Neural progenitor cell (in vitro differentiated cells): ENCODE measurements around the gene PERM1. TPM values are rescaled to one million over a fixed set of nuclear protein-coding genes. Genes with fewer than 3 reads are reported as not detected.

Experiments used
- DNase-seq: peaks from one replicate; pipeline ENCODE4 v3.0.0-alpha.2; 2016; ENCODE audit warnings: low spot score
- H2AFZ ChIP-seq: fragments of 200-600 bp; sonication (generic); replicated peaks from 2 replicates; pipeline ENCODE4 v1.6.1; 2016; ENCODE audit warnings: antibody characterized with exemption
- H3F3A ChIP-seq: fragments of 200-600 bp; sonication (generic); 2 replicates; pipeline ENCODE4 v1.6.1; 2016; ENCODE audit warnings: antibody characterized with exemption, low read depth
- H3K27ac ChIP-seq: fragments of 200-600 bp; sonication (generic); 2 replicates; pipeline ENCODE4 v1.5.1; 2016; ENCODE audit warnings: mild to moderate bottlenecking
- H3K27me3 ChIP-seq: fragments of 200-600 bp; sonication (generic); 2 replicates; pipeline ENCODE4 v1.6.1; 2016; ENCODE audit warnings: mild to moderate bottlenecking, moderate library complexity
- H3K36me3 ChIP-seq: fragments of 200-600 bp; sonication (generic); 2 replicates; pipeline ENCODE4 v1.5.1; 2016
- H3K4me1 ChIP-seq: fragments of 200-600 bp; sonication (generic); 2 replicates; pipeline ENCODE4 v1.6.1; 2016; ENCODE audit warnings: mixed run types
- H3K4me2 ChIP-seq: fragments of 200-600 bp; sonication (generic); 2 replicates; pipeline ENCODE4 v1.6.1; 2016
- H3K4me3 ChIP-seq: fragments of 200-600 bp; sonication (generic); 2 replicates; pipeline ENCODE4 v1.5.1; 2016
- H3K79me2 ChIP-seq: fragments of 200-600 bp; sonication (generic); 2 replicates; pipeline ENCODE4 v1.6.1; 2016; ENCODE audit warnings: low read depth
- H3K9ac ChIP-seq: fragments of 200-600 bp; sonication (generic); 2 replicates; pipeline ENCODE4 v1.6.1; 2016
- H3K9me3 ChIP-seq: fragments of 200-600 bp; sonication (generic); 2 replicates; pipeline ENCODE4 v1.5.1; 2016; ENCODE audit warnings: low read depth
- H4K20me1 ChIP-seq: fragments of 200-600 bp; sonication (generic); 2 replicates; pipeline ENCODE4 v1.6.1; 2016; ENCODE audit warnings: low read depth
- H3K27ac Mint-ChIP-seq: 3 replicates; pipeline ENCODE4 v1.8.0; 2021; ENCODE audit warnings: mixed read lengths
- H3K27me3 Mint-ChIP-seq: 2 replicates; pipeline ENCODE4 v1.8.0; 2022; ENCODE audit warnings: low read depth, mild to moderate bottlenecking, inconsistent platforms, moderate library complexity, mixed read lengths; ENCODE audit not compliant: insufficient read depth
- H3K36me3 Mint-ChIP-seq: 3 replicates; pipeline ENCODE4 v1.8.0; 2021; ENCODE audit warnings: mixed read lengths
- H3K4me1 Mint-ChIP-seq: 3 replicates; pipeline ENCODE4 v1.8.0; 2021; ENCODE audit warnings: mixed read lengths
- H3K4me3 Mint-ChIP-seq: 3 replicates; pipeline ENCODE4 v1.8.0; 2021; ENCODE audit warnings: mild to moderate bottlenecking, moderate library complexity, mixed read lengths
- H3K9me3 Mint-ChIP-seq: 3 replicates; pipeline ENCODE4 v1.8.0; 2020; ENCODE audit warnings: mixed read lengths
- EZH2 ChIP-seq: fragments of 200-600 bp; sonication (generic); IDR thresholded peaks from 2 replicates; pipeline ENCODE4 v1.6.1; 2017; ENCODE audit warnings: antibody characterized with exemption, mild to moderate bottlenecking, moderate library complexity
- EZH2phosphoT487 ChIP-seq: fragments of 200-600 bp; sonication (generic); IDR thresholded peaks from 2 replicates; pipeline ENCODE4 v1.6.1; 2017; ENCODE audit warnings: antibody characterized with exemption
- total RNA-seq: library from RNA; depleted of rRNA; stranded (reverse); fragments of >200 nt; gene quantifications from 2 replicates; pipeline ENCODE4 v1.2.3, GENCODE V29; 2015; ENCODE audit warnings: low replicate concordance
- TF ChIP-seq, protein P1 (sequence below): fragments of 200-600 bp; sonication (generic); IDR thresholded peaks from 2 replicates; pipeline ENCODE4 v1.5.1; 2017; ENCODE audit warnings: antibody characterized with exemption, mild to moderate bottlenecking

PERM1 gene
- total RNA-seq, 1 donor from 2014 or later: not detected

GRCh38 chr1:1004780-1005697, 23.1 kb upstream of the PERM1 start:
- Histone ChIP-seq H3K27me3 (peaks cover 36% of the 10 kb centered on the region), H2AFZ (peak overlapping the region; percentile 26), H3F3A (peaks cover 17% of the 10 kb centered on the region), H3K4me1 (peaks cover 26% of the 10 kb centered on the region), H3K4me3 (no peak overlapping the region), H3K79me2 (no peaks in the 10 kb centered on the region), H3K4me2 (peak overlapping the region; percentile 65), H3K36me3 (no peaks in the 10 kb centered on the region), H3K9ac (no peak overlapping the region), H4K20me1 (no peaks in the 10 kb centered on the region), H3K27ac (no peak overlapping the region), H3K9me3 (no peaks in the 10 kb centered on the region)
- Mint-ChIP-seq H3K27me3 (peaks cover 10% of the 10 kb centered on the region), H3K4me1 (peaks cover 25% of the 10 kb centered on the region), H3K4me3 (peak overlapping the region; percentile 71), H3K27ac (peak overlapping the region; percentile 40), H3K9me3 (no peaks in the 10 kb centered on the region), H3K36me3 (peaks cover 2% of the 10 kb centered on the region)
- DNase-seq: peak; percentile 75
- TF ChIP-seq, protein P1, sequence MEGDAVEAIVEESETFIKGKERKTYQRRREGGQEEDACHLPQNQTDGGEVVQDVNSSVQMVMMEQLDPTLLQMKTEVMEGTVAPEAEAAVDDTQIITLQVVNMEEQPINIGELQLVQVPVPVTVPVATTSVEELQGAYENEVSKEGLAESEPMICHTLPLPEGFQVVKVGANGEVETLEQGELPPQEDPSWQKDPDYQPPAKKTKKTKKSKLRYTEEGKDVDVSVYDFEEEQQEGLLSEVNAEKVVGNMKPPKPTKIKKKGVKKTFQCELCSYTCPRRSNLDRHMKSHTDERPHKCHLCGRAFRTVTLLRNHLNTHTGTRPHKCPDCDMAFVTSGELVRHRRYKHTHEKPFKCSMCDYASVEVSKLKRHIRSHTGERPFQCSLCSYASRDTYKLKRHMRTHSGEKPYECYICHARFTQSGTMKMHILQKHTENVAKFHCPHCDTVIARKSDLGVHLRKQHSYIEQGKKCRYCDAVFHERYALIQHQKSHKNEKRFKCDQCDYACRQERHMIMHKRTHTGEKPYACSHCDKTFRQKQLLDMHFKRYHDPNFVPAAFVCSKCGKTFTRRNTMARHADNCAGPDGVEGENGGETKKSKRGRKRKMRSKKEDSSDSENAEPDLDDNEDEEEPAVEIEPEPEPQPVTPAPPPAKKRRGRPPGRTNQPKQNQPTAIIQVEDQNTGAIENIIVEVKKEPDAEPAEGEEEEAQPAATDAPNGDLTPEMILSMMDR: no peak
- TF ChIP-seq EZH2phosphoT487 (no peak), EZH2 (no peak)

GRCh38 chr1:1004420-1004779, 22.5 kb upstream of the PERM1 start:
- H3K79me2 ChIP-seq: no peaks in the 10 kb centered on the region
- Mint-ChIP-seq H3K4me1 (peaks cover 25% of the 10 kb centered on the region), H3K4me3 (peak overlapping the region; percentile 71), H3K9me3 (no peaks in the 10 kb centered on the region), H3K27me3 (peaks cover 10% of the 10 kb centered on the region), H3K27ac (peak overlapping the region; percentile 40), H3K36me3 (peaks cover 2% of the 10 kb centered on the region)
- H3K9ac ChIP-seq: no peak overlapping the region
- peaks cover 42% of the 10 kb centered on the region for H3K27me3 ChIP-seq
- TF ChIP-seq EZH2 (no peak), EZH2phosphoT487 (no peak)
- TF ChIP-seq, protein P1: no peak
- no peak overlapping the region for H3K4me3 ChIP-seq
- no peaks in the 10 kb centered on the region for H3K9me3 ChIP-seq
- no peak overlapping the region for H3K27ac ChIP-seq
- peaks cover 26% of the 10 kb centered on the region for H3K4me1 ChIP-seq
- no peaks in the 10 kb centered on the region for H4K20me1 ChIP-seq
- H3F3A ChIP-seq: peaks cover 17% of the 10 kb centered on the region
- no peak for DNase-seq
- H2AFZ ChIP-seq: no peak overlapping the region
- no peaks in the 10 kb centered on the region for H3K36me3 ChIP-seq
- peak overlapping the region; percentile 65 for H3K4me2 ChIP-seq

- H3F3A ChIP-seq: peaks cover 19% of the 10 kb centered on the region
- H4K20me1 ChIP-seq: peaks cover 1% of the 10 kb centered on the region
- H3K9ac ChIP-seq: no peak overlapping the region
- Mint-ChIP-seq H3K27ac (no peak overlapping the region), H3K36me3 (no peaks in the 10 kb centered on the region), H3K4me3 (no peak overlapping the region), H3K27me3 (peaks cover 11% of the 10 kb centered on the region), H3K4me1 (peaks cover 25% of the 10 kb centered on the region), H3K9me3 (no peaks in the 10 kb centered on the region)
- DNase-seq: no peak
- no peak overlapping the region for H3K4me3 ChIP-seq
- H3K4me1 ChIP-seq: peaks cover 28% of the 10 kb centered on the region
- H2AFZ ChIP-seq: no peak overlapping the region
- TF ChIP-seq, protein P1: no peak
- TF ChIP-seq EZH2: no peak
- no peak for TF ChIP-seq EZH2phosphoT487
- H3K4me2 ChIP-seq: no peak overlapping the region
- H3K79me2 ChIP-seq: no peaks in the 10 kb centered on the region
- H3K27ac ChIP-seq: no peak overlapping the region
- H3K36me3 ChIP-seq: no peaks in the 10 kb centered on the region
- no peaks in the 10 kb centered on the region for H3K9me3 ChIP-seq
- peaks cover 48% of the 10 kb centered on the region for H3K27me3 ChIP-seq
Observed at GRCh38 chr1:1003618-1004419, 21.9 kb upstream of the PERM1 start.
